MCF 10A (cell line): ENCODE data around the gene NRROS. TPM values are rescaled to one million over a fixed set of nuclear protein-coding genes. Genes with fewer than 3 reads are reported as not detected.

Experiments
- BruUV-seq: library from RNA; stranded (reverse); fragments of 400-500 nt; replicated peaks from 2 replicates; lab custom pipeline; 2021; lab: Mats Ljungman, UMichigan
- CTCF ChIA-PET: fragments of 300-600 bp; sonication (Branson Sonifier 250); formaldehyde crosslinking; extraction: SDS; loops from one replicate; lab custom pipeline; 2021; ENCODE audit warnings: antibody characterized with exemption, inconsistent platforms; lab: Yijun Ruan, JAX
- POLR2A ChIA-PET: fragments of 300-600, 350-650 bp; sonication (Branson Sonifier 250); formaldehyde crosslinking; extraction: SDS; loops from one replicate; lab custom pipeline; 2020; ENCODE audit warnings: antibody characterized with exemption, inconsistent platforms; lab: Yijun Ruan, JAX
- DNase-seq: peaks from one replicate; pipeline ENCODE4 v3.0.0-alpha.2; 2018; ENCODE audit not compliant: unreplicated experiment
- H3K27ac Mint-ChIP-seq: one replicate; pipeline ENCODE4 v1.8.0; 2022; ENCODE audit warnings: mild to moderate bottlenecking, low read depth, mixed read lengths; ENCODE audit not compliant: unreplicated experiment
- H3K27me3 Mint-ChIP-seq: one replicate; pipeline ENCODE4 v1.8.0; 2022; ENCODE audit warnings: mixed read lengths; ENCODE audit not compliant: insufficient read depth, unreplicated experiment
- H3K36me3 Mint-ChIP-seq: one replicate; pipeline ENCODE4 v1.8.0; 2022; ENCODE audit warnings: mild to moderate bottlenecking, moderate library complexity, mixed read lengths; ENCODE audit not compliant: insufficient read depth, unreplicated experiment
- H3K4me1 Mint-ChIP-seq: one replicate; pipeline ENCODE4 v1.8.0; 2022; ENCODE audit warnings: mixed read lengths; ENCODE audit not compliant: insufficient read depth, unreplicated experiment
- H3K4me3 Mint-ChIP-seq: one replicate; pipeline ENCODE4 v1.8.0; 2022; ENCODE audit warnings: mild to moderate bottlenecking, moderate library complexity, mixed read lengths; ENCODE audit not compliant: unreplicated experiment
- H3K9me3 Mint-ChIP-seq: one replicate; pipeline ENCODE4 v1.8.0; 2022; ENCODE audit warnings: mixed read lengths; ENCODE audit not compliant: unreplicated experiment
- intact Hi-C: fragments of 100-400 bp; cut with micrococcal nuclease; formaldehyde crosslinking; loops from 2 replicates; pipeline ENCODE4 v1.14.1; 2022
- total RNA-seq: library from RNA; stranded (reverse); gene quantifications from 2 replicates; pipeline ENCODE4 v1.2.3, GENCODE V29; 2022
- TF ChIP-seq, protein P1 (sequence below): fragments of 200-600 bp; IDR thresholded peaks from one replicate; pipeline ENCODE4 v1.8.0; 2022; ENCODE audit warnings: antibody characterized with exemption, mild to moderate bottlenecking; ENCODE audit not compliant: unreplicated experiment

NRROS gene
- total RNA-seq, 1 experiment from 2014 or later = not detected

DNA sequence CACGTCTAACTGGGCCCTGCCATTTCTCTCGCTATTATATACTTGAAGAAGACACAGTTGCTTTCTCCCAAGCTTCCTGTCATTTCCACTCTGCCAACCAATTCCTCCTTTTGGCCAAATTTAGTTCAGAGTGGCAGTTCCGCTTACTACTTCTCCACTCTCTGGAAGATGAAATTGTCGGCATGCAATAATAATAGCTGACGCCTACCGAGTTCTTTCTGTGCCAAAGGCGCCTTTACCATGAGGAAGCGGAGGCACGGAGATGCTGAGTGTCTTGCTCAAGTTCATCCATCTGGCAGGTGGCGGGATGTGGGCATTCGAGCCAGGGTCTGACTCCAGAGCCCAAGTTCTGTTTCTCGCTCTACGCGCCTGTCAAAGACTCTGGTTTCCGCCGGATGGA is 14.6 kb upstream of the NRROS start:
- intact Hi-C loops = no loop called here
- Mint-ChIP-seq H3K36me3 (no peaks in the 10 kb centered on the region), H3K27ac (no peak overlapping the region), H3K4me1 (no peaks in the 10 kb centered on the region), H3K9me3 (no peaks in the 10 kb centered on the region), H3K27me3 (no peaks in the 10 kb centered on the region), H3K4me3 (no peak overlapping the region)
- no TSS peak for BruUV-seq
- TF ChIP-seq, protein P1, sequence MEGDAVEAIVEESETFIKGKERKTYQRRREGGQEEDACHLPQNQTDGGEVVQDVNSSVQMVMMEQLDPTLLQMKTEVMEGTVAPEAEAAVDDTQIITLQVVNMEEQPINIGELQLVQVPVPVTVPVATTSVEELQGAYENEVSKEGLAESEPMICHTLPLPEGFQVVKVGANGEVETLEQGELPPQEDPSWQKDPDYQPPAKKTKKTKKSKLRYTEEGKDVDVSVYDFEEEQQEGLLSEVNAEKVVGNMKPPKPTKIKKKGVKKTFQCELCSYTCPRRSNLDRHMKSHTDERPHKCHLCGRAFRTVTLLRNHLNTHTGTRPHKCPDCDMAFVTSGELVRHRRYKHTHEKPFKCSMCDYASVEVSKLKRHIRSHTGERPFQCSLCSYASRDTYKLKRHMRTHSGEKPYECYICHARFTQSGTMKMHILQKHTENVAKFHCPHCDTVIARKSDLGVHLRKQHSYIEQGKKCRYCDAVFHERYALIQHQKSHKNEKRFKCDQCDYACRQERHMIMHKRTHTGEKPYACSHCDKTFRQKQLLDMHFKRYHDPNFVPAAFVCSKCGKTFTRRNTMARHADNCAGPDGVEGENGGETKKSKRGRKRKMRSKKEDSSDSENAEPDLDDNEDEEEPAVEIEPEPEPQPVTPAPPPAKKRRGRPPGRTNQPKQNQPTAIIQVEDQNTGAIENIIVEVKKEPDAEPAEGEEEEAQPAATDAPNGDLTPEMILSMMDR = no peak
- DNase-seq = no peak
- POLR2A ChIA-PET = no interaction called here
- CTCF ChIA-PET = interaction anchor here (1.8 kb wide), 1 partner anchor 60 kb away, joined by 5 read pairs; no protein-coding TSS in a partner anchor

DNA sequence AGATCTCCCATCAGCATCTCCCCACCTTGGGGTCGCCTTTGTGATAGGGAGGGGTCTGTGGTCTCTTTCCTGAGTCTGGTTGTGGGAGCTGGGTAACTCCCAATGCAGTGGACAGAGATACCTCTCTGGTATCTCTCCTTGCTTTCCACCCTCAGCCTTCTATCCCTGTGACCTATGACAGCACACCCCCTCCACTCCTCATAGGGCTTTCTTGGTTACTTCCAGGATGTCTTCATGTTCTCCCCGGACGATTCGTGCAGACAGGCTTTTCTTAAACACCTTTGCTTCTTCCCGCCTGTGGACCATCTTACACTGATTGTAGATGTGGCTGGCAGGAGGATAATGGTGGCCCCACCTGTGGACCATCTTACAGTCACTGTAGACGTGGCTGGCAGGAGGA is 14.2 kb upstream of the NRROS start:
- POLR2A ChIA-PET = no interaction called here
- Mint-ChIP-seq H3K27ac (no peak overlapping the region), H3K9me3 (no peaks in the 10 kb centered on the region), H3K4me1 (no peaks in the 10 kb centered on the region), H3K4me3 (no peak overlapping the region), H3K36me3 (no peaks in the 10 kb centered on the region), H3K27me3 (no peaks in the 10 kb centered on the region)
- CTCF ChIA-PET = interaction anchor here (1.8 kb wide), 1 partner anchor 60 kb away, joined by 5 read pairs; no protein-coding TSS in a partner anchor
- no TSS peak for BruUV-seq
- TF ChIP-seq, protein P1 = no peak
- intact Hi-C loops = no loop called here
- no peak for DNase-seq

DNA sequence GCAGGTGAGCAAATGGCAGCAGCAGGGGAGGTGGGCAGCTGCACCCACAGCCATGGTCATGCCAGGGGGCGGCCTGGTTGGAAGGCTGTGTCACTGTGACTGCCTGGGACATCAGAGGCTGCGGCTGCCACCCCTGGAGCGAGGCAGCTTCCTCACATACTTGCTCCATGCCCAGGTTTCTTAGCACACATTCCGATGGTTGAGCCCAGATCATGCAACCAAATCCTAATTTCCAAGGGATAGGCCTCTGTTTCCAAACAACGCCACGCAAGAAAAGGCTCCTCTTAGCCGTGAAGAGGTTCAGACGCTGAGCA is 11.6 kb upstream of the NRROS start:
- DNase-seq = no peak
- BruUV-seq = no TSS peak

DNA sequence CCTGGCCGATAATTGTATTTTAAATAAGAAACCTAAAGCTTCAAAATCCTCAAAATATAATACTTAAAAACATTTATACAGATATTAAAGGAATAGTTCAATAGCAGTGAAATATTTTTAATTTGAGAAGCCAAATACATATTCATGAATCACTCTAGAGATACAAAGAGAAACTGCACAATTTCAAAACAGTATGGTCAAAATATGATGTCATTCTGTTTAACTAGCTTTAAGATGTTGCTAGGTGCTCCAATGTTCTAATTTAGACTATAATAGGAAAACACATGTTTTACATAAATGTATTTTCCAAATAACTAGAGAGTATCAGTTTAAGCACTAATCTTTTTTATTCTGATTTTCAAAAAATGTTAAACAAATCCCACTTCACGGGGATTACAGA is 10.3 kb upstream of the NRROS start:
- Mint-ChIP-seq H3K4me3 (no peak overlapping the region), H3K27me3 (no peaks in the 10 kb centered on the region), H3K27ac (no peak overlapping the region), H3K9me3 (no peaks in the 10 kb centered on the region), H3K4me1 (peaks cover 8% of the 10 kb centered on the region), H3K36me3 (no peaks in the 10 kb centered on the region)
- no TSS peak for BruUV-seq
- ChIA-PET CTCF (interaction anchor here (0.6 to 1.7 kb wide), 2 partner anchors 20 to 644 kb away, joined by 3 to 7 read pairs; no protein-coding TSS in a partner anchor), POLR2A (no interaction called here)
- DNase-seq = no peak
- intact Hi-C loops = no loop called here
- TF ChIP-seq, protein P1 = no peak

More for the DNA sequence above, 11.6 kb upstream of the NRROS start:
- intact Hi-C loops = no loop called here
- Mint-ChIP-seq H3K27me3 (no peaks in the 10 kb centered on the region), H3K9me3 (no peaks in the 10 kb centered on the region), H3K36me3 (no peaks in the 10 kb centered on the region), H3K27ac (no peak overlapping the region), H3K4me3 (no peak overlapping the region), H3K4me1 (peaks cover 8% of the 10 kb centered on the region)
- POLR2A ChIA-PET = no interaction called here
- CTCF ChIA-PET = no interaction called here
- TF ChIP-seq, protein P1 = no peak
